Parathyroid adenoma (tissue), 2 donors: ENCODE measurements around the gene HNRNPCL1.

Experiments used
- H2AFZ ChIP-seq: fragments of 300-600 bp; sonication (generic); one replicate; pipeline ENCODE4 v1.7.0; 2017; ENCODE audit warnings: antibody characterized with exemption, mild to moderate bottlenecking
- H3K27ac ChIP-seq: fragments of 300-600 bp; sonication (generic); one replicate; pipeline ENCODE4 v1.7.0; 2017
- H3K27me3 ChIP-seq: fragments of 300-600 bp; sonication (generic); one replicate; pipeline ENCODE4 v1.7.0; 2017; ENCODE audit warnings: low read length; ENCODE audit not compliant: control insufficient read depth, insufficient read depth
- H3K36me3 ChIP-seq: fragments of 300-600 bp; sonication (generic); one replicate; pipeline ENCODE4 v1.7.0; 2017; ENCODE audit warnings: low read length; ENCODE audit not compliant: control insufficient read depth, insufficient read depth
- H3K4me1 ChIP-seq: fragments of 300-600 bp; sonication (generic); one replicate; pipeline ENCODE4 v1.7.0; 2017; ENCODE audit warnings: control low read depth
- H3K4me2 ChIP-seq: fragments of 300-600 bp; sonication (generic); one replicate; pipeline ENCODE4 v1.7.0; 2017; ENCODE audit warnings: low read length
- H3K4me3 ChIP-seq: fragments of 300-600 bp; sonication (generic); one replicate; pipeline ENCODE4 v1.7.0; 2017; ENCODE audit warnings: low read depth, low read length
- H3K79me2 ChIP-seq: fragments of 300-600 bp; sonication (generic); one replicate; pipeline ENCODE4 v1.7.0; 2017; ENCODE audit warnings: control low read depth
- H3K9ac ChIP-seq: fragments of 300-600 bp; sonication (generic); one replicate; pipeline ENCODE4 v1.7.0; 2017; ENCODE audit warnings: mild to moderate bottlenecking
- H3K9me3 ChIP-seq: fragments of 300-600 bp; sonication (generic); one replicate; pipeline ENCODE4 v1.7.0; 2017; ENCODE audit warnings: low read length; ENCODE audit not compliant: control insufficient read depth
- TF ChIP-seq, protein P1 (sequence below): fragments of 300-600 bp; sonication (generic); IDR thresholded peaks from one replicate; pipeline ENCODE4 v1.7.0; 2017; ENCODE audit warnings: antibody characterized with exemption, mild to moderate bottlenecking
- donor health status: primary hyperparathyroidism.

HNRNPCL1 gene

DNA sequence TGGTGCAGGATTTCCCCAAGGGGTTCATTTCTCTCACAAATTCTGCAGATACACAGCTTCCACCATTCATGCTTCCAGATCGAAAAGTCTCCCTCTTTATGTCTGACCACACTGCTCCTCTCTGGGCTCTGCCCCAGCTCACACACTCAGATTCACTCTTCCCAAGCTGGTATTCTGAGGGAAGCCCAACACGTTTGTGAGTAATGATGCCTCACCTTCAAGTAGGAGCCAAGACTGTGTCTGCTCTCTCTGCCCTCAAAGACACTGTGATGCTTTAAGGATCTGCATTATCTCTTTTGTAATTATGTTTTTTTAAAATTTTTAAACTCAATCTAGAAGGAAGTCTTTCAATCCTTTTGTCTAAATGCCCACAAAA is 37.1 kb downstream of the HNRNPCL1 start:
- Histone ChIP-seq H3K9ac (no peak overlapping the region), H3K27me3 (no peaks in the 10 kb centered on the region), H3K27ac (no peak overlapping the region), H3K36me3 (no peaks in the 10 kb centered on the region), H3K79me2 (no peaks in the 10 kb centered on the region), H3K4me2 (no peak overlapping the region), H3K4me3 (no peak overlapping the region), H3K9me3 (no peaks in the 10 kb centered on the region), H3K4me1 (no peaks in the 10 kb centered on the region), H2AFZ (no peak overlapping the region)
- TF ChIP-seq, protein P1, sequence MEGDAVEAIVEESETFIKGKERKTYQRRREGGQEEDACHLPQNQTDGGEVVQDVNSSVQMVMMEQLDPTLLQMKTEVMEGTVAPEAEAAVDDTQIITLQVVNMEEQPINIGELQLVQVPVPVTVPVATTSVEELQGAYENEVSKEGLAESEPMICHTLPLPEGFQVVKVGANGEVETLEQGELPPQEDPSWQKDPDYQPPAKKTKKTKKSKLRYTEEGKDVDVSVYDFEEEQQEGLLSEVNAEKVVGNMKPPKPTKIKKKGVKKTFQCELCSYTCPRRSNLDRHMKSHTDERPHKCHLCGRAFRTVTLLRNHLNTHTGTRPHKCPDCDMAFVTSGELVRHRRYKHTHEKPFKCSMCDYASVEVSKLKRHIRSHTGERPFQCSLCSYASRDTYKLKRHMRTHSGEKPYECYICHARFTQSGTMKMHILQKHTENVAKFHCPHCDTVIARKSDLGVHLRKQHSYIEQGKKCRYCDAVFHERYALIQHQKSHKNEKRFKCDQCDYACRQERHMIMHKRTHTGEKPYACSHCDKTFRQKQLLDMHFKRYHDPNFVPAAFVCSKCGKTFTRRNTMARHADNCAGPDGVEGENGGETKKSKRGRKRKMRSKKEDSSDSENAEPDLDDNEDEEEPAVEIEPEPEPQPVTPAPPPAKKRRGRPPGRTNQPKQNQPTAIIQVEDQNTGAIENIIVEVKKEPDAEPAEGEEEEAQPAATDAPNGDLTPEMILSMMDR: no peak

DNA sequence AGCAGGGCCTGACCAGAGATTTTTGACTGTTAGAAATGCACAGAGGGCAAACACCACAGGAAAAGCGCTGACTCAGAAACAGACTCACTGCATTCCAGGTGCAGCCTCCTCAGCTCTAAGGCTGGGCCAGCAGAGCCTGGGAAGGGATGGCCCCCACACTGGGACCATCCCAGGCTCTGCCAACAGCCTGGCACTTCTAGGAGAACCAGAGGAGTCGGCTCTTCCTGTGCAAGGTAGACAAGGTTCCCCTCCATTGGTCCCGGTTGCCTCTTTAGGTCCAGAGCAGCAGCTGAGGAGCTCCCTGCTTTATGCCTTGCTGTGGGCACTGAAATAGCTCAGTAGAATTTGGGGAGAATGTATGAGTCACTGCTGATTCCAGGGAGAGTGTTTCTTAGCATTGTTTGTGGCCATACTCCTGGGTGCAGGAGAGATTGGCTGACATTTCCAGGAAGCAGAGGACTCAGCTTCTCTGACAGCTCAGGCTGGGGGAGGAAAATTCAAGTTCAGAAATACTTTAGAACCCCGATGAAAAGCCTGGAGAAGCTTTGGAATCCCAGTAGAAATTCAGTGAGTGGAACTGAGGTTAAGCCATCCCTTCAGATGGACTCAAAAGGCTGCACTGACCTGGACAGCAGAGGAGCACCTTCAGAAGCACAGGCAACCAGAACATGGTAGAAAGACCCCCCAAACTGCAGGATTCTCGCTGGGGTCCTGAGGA is 37.7 kb downstream of the HNRNPCL1 start:
- Histone ChIP-seq H3K4me2 (no peak overlapping the region), H3K4me3 (no peak overlapping the region), H2AFZ (no peak overlapping the region), H3K79me2 (no peaks in the 10 kb centered on the region), H3K9ac (no peak overlapping the region), H3K27ac (no peak overlapping the region), H3K36me3 (no peaks in the 10 kb centered on the region), H3K4me1 (no peaks in the 10 kb centered on the region), H3K9me3 (no peaks in the 10 kb centered on the region), H3K27me3 (no peaks in the 10 kb centered on the region)
- TF ChIP-seq, protein P1: no peak

DNA sequence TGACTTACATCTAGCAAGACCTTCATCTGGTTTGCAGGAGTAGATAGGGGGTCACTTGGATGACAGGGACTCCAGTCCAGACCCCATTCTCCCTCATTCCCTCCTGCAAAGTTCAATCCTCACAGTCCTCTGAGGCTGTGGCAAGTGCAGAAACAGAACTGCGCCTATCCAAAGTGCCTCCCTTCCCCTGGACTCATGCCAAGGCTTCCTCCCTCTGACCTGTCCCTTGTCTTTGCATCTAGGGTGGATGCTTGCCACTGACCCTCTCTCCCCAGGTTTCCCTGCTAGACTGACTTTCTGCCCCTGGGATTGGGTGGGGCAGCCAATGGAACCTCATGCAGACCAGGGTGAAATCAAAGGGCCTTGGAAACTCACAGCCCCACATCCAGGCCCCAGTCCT is 38.6 kb downstream of the HNRNPCL1 start:
- Histone ChIP-seq H3K9ac (no peak overlapping the region), H3K27me3 (no peaks in the 10 kb centered on the region), H3K36me3 (no peaks in the 10 kb centered on the region), H3K4me1 (no peaks in the 10 kb centered on the region), H3K4me2 (no peak overlapping the region), H3K9me3 (no peaks in the 10 kb centered on the region), H3K79me2 (no peaks in the 10 kb centered on the region), H2AFZ (no peak overlapping the region), H3K27ac (no peak overlapping the region), H3K4me3 (no peak overlapping the region)
- TF ChIP-seq, protein P1: no peak

DNA sequence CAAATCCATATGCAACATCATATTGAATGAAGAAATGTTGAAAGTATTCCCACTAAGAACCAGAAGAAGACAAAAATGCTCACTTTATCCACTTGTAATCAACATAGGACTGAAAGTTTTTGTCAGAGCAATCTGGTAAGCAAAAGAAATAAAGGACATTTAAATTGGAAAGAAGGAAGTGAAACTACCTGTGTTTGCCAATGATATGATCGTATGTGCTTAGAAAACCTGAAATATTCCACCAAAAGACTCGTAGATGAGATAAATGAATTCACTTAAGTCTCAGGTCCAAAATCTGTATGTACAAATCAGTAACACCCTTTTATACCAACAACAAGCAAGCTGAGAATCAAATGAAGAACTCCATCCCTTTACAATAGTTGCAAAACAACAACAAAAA is 48.8 kb downstream of the HNRNPCL1 start:
- TF ChIP-seq, protein P1: no peak
- Histone ChIP-seq H3K9me3 (no peaks in the 10 kb centered on the region), H3K4me2 (no peak overlapping the region), H3K4me1 (no peaks in the 10 kb centered on the region), H3K79me2 (no peaks in the 10 kb centered on the region), H2AFZ (no peak overlapping the region), H3K4me3 (no peak overlapping the region), H3K9ac (no peak overlapping the region), H3K27ac (no peak overlapping the region), H3K36me3 (no peaks in the 10 kb centered on the region), H3K27me3 (no peaks in the 10 kb centered on the region)

DNA sequence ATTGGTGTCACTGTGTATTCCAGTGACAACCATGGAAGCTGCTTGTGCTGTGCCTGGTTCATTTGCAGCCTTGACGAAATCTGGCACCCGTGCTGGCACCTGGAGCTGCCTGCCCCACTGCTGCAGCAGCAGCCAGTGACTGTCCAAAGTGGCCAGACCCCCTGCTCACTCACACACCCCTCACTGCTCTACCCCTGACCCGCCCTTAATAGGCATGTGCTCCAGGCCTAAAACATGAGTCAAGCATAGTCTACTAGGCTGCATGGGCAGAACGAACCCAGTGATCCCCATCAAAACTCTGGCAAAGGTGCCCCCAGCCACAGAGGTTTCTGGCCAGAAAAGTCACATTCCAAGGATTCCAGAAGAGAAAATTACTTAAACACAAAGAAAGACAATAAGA is 49.6 kb downstream of the HNRNPCL1 start:
- no peaks in the 10 kb centered on the region for H3K79me2 ChIP-seq
- H3K36me3 ChIP-seq: no peaks in the 10 kb centered on the region
- H3K27me3 ChIP-seq: no peaks in the 10 kb centered on the region
- no peaks in the 10 kb centered on the region for H3K9me3 ChIP-seq
- H2AFZ ChIP-seq: no peak overlapping the region
- H3K4me2 ChIP-seq: no peak overlapping the region
- no peak overlapping the region for H3K4me3 ChIP-seq
- TF ChIP-seq, protein P1: no peak
- H3K4me1 ChIP-seq: no peaks in the 10 kb centered on the region
- H3K27ac ChIP-seq: no peak overlapping the region
- no peak overlapping the region for H3K9ac ChIP-seq
